HEK293 (cell line): Measurements from ENCODE around the gene CAMTA2.
A peak's percentile ranks its signal among the peaks of the same experiment; 100 is the strongest.

Experiments used
- IKZF3 ChIP-seq: fragments of 450-650 bp; IDR thresholded peaks from 2 replicates; pipeline ENCODE4 v1.5.0; 2018; ENCODE audit warnings: missing biosample characterization, mild to moderate bottlenecking, missing genetic modification characterization, moderate library complexity
- SP2 ChIP-seq: fragments of 450-650 bp; formaldehyde crosslinking; IDR thresholded peaks from 2 replicates; pipeline ENCODE4 v1.5.1; 2016; ENCODE audit warnings: missing biosample characterization, missing genetic modification characterization
- YY2 ChIP-seq: fragments of 450-650 bp; formaldehyde crosslinking; IDR thresholded peaks from 2 replicates; pipeline ENCODE4 v1.5.1; 2016; ENCODE audit warnings: missing biosample characterization, missing genetic modification characterization
- ZBTB1 ChIP-seq: fragments of 450-650 bp; formaldehyde crosslinking; IDR thresholded peaks from 2 replicates; pipeline ENCODE4 v1.5.1; 2016; ENCODE audit warnings: missing biosample characterization, missing genetic modification characterization
- ZBTB8A ChIP-seq: fragments of 450-650 bp; formaldehyde crosslinking; IDR thresholded peaks from 2 replicates; pipeline ENCODE4 v1.5.1; 2016; ENCODE audit warnings: missing biosample characterization, missing genetic modification characterization
- ZEB2 ChIP-seq: fragments of 450-650 bp; formaldehyde crosslinking; IDR thresholded peaks from 2 replicates; pipeline ENCODE4 v1.5.1; 2016; ENCODE audit warnings: missing biosample characterization, missing genetic modification characterization
- ZNF121 ChIP-seq: fragments of 450-650 bp; formaldehyde crosslinking; IDR thresholded peaks from 2 replicates; pipeline ENCODE4 v1.5.1; 2016; ENCODE audit warnings: missing biosample characterization, missing genetic modification characterization
- ZNF223 ChIP-seq: fragments of 450-650 bp; formaldehyde crosslinking; IDR thresholded peaks from 2 replicates; pipeline ENCODE4 v1.5.1; 2016; ENCODE audit warnings: missing biosample characterization, missing genetic modification characterization
- ZNF423 ChIP-seq: fragments of 450-650 bp; formaldehyde crosslinking; IDR thresholded peaks from 2 replicates; pipeline ENCODE4 v1.5.1; 2016; ENCODE audit warnings: missing biosample characterization, missing genetic modification characterization
- ZNF623 ChIP-seq: fragments of 450-650 bp; formaldehyde crosslinking; IDR thresholded peaks from 2 replicates; pipeline ENCODE4 v1.5.1; 2016; ENCODE audit warnings: missing biosample characterization, missing genetic modification characterization
- ZXDB ChIP-seq: fragments of 450-650 bp; formaldehyde crosslinking; IDR thresholded peaks from 2 replicates; pipeline ENCODE4 v1.5.1; 2016; ENCODE audit warnings: missing biosample characterization, missing genetic modification characterization
- TF ChIP-seq, protein P1 (sequence below): fragments of 450-650 bp; formaldehyde crosslinking; IDR thresholded peaks from 2 replicates; pipeline ENCODE4 v1.5.1; 2017; ENCODE audit warnings: missing biosample characterization, missing genetic modification characterization
- TF ChIP-seq, protein P2 (sequence below): fragments of 450-650 bp; formaldehyde crosslinking; IDR thresholded peaks from 2 replicates; pipeline ENCODE4 v1.5.1; 2016; ENCODE audit warnings: missing biosample characterization, missing genetic modification characterization
- TF ChIP-seq, protein P3 (sequence below): fragments of 450-650 bp; formaldehyde crosslinking; IDR thresholded peaks from 2 replicates; pipeline ENCODE4 v1.5.1; 2016; ENCODE audit warnings: missing biosample characterization, missing genetic modification characterization
- TF ChIP-seq, protein P4 (sequence below): fragments of 450-650 bp; formaldehyde crosslinking; IDR thresholded peaks from 2 replicates; pipeline ENCODE4 v1.5.0; 2017; ENCODE audit warnings: missing biosample characterization, missing genetic modification characterization, borderline replicate concordance
- TF ChIP-seq, protein P5 (sequence below): fragments of 450-650 bp; formaldehyde crosslinking; IDR thresholded peaks from 2 replicates; pipeline ENCODE4 v1.5.1; 2016; ENCODE audit warnings: missing biosample characterization, missing genetic modification characterization
- TF ChIP-seq, protein P6 (sequence below): fragments of 450-650 bp; formaldehyde crosslinking; IDR thresholded peaks from 2 replicates; pipeline ENCODE4 v1.5.1; 2016; ENCODE audit warnings: missing biosample characterization, missing genetic modification characterization

Gene CAMTA2

DNA sequence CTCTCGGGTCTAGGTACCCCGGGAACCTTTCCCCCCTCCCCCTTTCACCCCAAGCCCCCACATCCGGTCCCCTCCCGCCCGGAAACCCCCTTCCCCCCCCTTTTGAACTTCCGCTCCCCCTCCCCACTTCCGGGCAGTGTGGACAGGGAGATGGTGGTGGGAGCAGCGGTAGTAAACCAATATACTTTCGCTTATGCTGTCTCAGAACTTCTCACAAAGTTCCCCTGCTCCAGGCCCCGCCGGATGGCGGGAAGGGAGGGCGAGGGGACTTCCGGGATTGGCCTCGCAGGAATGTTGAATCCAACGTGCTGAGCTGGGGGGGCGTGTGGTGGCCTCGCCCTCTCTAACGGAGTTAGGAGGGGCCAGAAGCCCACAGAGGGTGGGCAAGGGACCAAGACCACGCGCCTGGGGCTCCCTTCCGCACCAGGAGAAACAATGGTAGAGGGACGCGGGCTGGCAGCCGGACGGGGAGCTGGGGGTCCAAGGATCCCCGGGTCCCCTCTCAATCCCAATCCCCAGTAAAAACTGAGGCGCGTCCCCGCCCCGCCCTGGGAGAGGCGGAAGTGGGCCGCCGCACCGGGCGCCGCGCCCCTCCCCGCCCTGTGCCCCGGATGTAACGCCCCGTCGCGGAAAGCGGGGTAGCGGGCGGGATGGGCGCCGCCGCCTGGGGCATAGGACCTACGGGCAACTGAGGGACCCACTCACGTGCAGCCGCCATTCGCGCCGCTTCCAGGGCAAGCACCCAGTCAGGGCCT is 39.9 kb downstream of the CAMTA2 start (continued):
- TF ChIP-seq, protein P1, sequence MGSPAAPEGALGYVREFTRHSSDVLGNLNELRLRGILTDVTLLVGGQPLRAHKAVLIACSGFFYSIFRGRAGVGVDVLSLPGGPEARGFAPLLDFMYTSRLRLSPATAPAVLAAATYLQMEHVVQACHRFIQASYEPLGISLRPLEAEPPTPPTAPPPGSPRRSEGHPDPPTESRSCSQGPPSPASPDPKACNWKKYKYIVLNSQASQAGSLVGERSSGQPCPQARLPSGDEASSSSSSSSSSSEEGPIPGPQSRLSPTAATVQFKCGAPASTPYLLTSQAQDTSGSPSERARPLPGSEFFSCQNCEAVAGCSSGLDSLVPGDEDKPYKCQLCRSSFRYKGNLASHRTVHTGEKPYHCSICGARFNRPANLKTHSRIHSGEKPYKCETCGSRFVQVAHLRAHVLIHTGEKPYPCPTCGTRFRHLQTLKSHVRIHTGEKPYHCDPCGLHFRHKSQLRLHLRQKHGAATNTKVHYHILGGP = no peak
- TF ChIP-seq, protein P2, sequence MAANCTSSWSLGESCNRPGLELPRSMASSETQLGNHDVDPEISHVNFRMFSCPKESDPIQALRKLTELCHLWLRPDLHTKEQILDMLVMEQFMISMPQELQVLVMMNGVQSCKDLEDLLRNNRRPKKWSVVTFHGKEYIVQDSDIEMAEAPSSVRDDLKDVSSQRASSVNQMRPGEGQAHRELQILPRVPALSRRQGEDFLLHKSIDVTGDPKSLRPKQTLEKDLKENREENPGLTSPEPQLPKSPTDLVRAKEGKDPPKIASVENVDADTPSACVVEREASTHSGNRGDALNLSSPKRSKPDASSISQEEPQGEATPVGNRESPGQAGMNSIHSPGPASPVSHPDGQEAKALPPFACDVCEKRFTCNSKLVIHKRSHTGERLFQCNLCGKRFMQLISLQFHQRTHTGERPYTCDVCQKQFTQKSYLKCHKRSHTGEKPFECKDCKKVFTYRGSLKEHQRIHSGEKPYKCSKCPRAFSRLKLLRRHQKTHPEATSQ (tag by site-specific recombination) = no peak
- TF ChIP-seq ZEB2 (peak; percentile 61), YY2 (tag by site-specific recombination) (no peak), ZNF623 (tag by site-specific recombination) (0 out of 2 replicates have a peak, but pooled peaks have one; percentile 6), ZNF121 (tag by site-specific recombination) (no peak), ZXDB (0 out of 2 replicates have a peak, but pooled peaks have one; percentile 32), ZNF423 (tag by site-specific recombination) (peak; percentile 17; the same call in 1 of the 2 replicates), ZNF223 (tag by site-specific recombination) (no peak), SP2 (peak; percentile 82), ZBTB1 (tag by site-specific recombination) (no peak), IKZF3 (tag by site-specific recombination) (peak; percentile 48; the same call in 1 of the 2 replicates), ZBTB8A (tag by site-specific recombination) (peak; percentile 99)
- TF ChIP-seq, protein P3, sequence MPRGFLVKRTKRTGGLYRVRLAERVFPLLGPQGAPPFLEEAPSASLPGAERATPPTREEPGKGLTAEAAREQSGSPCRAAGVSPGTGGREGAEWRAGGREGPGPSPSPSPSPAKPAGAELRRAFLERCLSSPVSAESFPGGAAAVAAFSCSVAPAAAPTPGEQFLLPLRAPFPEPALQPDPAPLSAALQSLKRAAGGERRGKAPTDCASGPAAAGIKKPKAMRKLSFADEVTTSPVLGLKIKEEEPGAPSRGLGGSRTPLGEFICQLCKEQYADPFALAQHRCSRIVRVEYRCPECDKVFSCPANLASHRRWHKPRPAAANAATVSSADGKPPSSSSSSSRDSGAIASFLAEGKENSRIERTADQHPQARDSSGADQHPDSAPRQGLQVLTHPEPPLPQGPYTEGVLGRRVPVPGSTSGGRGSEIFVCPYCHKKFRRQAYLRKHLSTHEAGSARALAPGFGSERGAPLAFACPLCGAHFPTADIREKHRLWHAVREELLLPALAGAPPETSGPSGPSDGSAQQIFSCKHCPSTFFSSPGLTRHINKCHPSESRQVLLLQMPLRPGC = peak; percentile 37; the same call in 1 of the 2 replicates
- TF ChIP-seq, protein P4, sequence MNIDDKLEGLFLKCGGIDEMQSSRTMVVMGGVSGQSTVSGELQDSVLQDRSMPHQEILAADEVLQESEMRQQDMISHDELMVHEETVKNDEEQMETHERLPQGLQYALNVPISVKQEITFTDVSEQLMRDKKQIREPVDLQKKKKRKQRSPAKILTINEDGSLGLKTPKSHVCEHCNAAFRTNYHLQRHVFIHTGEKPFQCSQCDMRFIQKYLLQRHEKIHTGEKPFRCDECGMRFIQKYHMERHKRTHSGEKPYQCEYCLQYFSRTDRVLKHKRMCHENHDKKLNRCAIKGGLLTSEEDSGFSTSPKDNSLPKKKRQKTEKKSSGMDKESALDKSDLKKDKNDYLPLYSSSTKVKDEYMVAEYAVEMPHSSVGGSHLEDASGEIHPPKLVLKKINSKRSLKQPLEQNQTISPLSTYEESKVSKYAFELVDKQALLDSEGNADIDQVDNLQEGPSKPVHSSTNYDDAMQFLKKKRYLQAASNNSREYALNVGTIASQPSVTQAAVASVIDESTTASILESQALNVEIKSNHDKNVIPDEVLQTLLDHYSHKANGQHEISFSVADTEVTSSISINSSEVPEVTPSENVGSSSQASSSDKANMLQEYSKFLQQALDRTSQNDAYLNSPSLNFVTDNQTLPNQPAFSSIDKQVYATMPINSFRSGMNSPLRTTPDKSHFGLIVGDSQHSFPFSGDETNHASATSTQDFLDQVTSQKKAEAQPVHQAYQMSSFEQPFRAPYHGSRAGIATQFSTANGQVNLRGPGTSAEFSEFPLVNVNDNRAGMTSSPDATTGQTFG (tag by site-specific recombination) = no peak
- TF ChIP-seq, protein P5, sequence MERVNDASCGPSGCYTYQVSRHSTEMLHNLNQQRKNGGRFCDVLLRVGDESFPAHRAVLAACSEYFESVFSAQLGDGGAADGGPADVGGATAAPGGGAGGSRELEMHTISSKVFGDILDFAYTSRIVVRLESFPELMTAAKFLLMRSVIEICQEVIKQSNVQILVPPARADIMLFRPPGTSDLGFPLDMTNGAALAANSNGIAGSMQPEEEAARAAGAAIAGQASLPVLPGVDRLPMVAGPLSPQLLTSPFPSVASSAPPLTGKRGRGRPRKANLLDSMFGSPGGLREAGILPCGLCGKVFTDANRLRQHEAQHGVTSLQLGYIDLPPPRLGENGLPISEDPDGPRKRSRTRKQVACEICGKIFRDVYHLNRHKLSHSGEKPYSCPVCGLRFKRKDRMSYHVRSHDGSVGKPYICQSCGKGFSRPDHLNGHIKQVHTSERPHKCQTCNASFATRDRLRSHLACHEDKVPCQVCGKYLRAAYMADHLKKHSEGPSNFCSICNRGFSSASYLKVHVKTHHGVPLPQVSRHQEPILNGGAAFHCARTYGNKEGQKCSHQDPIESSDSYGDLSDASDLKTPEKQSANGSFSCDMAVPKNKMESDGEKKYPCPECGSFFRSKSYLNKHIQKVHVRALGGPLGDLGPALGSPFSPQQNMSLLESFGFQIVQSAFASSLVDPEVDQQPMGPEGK (tag by site-specific recombination) = peak; percentile 88
- TF ChIP-seq, protein P6, sequence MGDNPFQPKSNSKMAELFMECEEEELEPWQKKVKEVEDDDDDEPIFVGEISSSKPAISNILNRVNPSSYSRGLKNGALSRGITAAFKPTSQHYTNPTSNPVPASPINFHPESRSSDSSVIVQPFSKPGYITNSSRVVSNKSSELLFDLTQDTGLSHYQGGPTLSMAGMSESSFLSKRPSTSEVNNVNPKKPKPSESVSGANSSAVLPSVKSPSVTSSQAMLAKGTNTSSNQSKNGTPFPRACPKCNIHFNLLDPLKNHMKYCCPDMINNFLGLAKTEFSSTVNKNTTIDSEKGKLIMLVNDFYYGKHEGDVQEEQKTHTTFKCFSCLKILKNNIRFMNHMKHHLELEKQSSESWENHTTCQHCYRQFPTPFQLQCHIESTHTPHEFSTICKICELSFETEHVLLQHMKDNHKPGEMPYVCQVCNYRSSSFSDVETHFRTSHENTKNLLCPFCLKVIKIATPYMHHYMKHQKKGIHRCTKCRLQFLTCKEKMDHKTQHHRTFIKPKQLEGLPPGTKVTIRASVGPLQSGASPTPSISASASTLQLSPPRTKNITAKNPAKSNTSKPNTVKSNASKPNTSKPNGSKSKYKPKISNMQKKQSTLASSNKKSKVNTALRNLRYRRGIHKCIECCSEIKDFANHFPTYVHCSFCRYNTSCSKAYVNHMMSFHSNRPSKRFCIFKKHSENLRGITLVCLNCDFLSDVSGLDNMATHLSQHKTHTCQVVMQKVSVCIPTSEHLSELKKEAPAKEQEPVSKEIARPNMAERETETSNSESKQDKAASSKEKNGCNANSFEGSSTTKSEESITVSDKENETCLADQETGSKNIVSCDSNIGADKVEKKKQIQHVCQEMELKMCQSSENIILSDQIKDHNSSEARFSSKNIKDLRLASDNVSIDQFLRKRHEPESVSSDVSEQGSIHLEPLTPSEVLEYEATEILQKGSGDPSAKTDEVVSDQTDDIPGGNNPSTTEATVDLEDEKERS = no peak
